GM23338 (cell line): Measurements from ENCODE around the gene SYPL1.

Experiments used
- CREB1 ChIP-seq: fragments of 250-450 bp; sonication (Bioruptor Pico); IDR thresholded peaks from 2 replicates; pipeline ENCODE4 v1.5.0; 2020; ENCODE audit warnings: low read depth, mild to moderate bottlenecking, moderate library complexity
- EZH2 ChIP-seq: fragments of 200-600 bp; sonication (generic); IDR thresholded peaks from one replicate; pipeline ENCODE4 v1.8.0; 2017; ENCODE audit warnings: antibody characterized with exemption, mild to moderate bottlenecking, low read depth; ENCODE audit not compliant: unreplicated experiment
- EZH2phosphoT487 ChIP-seq: fragments of 200-600 bp; sonication (generic); IDR thresholded peaks from one replicate; pipeline ENCODE4 v1.8.1; 2018; ENCODE audit warnings: antibody characterized with exemption; ENCODE audit not compliant: unreplicated experiment
- JUNB ChIP-seq: IDR thresholded peaks from one replicate; pipeline ENCODE4 v1.6.1; 2016; ENCODE audit warnings: antibody characterized with exemption; ENCODE audit not compliant: unreplicated experiment
- NANOG ChIP-seq: IDR thresholded peaks from 2 replicates; pipeline ENCODE4 v1.6.1; 2016; ENCODE audit warnings: antibody characterized with exemption, borderline replicate concordance
- POLR2AphosphoS5 ChIP-seq: IDR thresholded peaks from 2 replicates; pipeline ENCODE4 v1.6.1; 2016; ENCODE audit warnings: antibody characterized with exemption, low read depth
- STAT1 ChIP-seq: IDR thresholded peaks from one replicate; pipeline ENCODE4 v1.6.1; 2016; ENCODE audit warnings: antibody characterized with exemption; ENCODE audit not compliant: unreplicated experiment
- ZNF331 ChIP-seq: fragments of 250-450 bp; sonication (Bioruptor Pico); IDR thresholded peaks from 2 replicates; pipeline ENCODE4 v1.5.0; 2020; ENCODE audit warnings: low read depth, mild to moderate bottlenecking, moderate library complexity
- ZNF462 ChIP-seq: fragments of 250-450 bp; sonication (Bioruptor Pico); IDR thresholded peaks from 2 replicates; pipeline ENCODE4 v1.5.0; 2020; ENCODE audit warnings: mild to moderate bottlenecking, moderate library complexity
- TF ChIP-seq, protein P1 (sequence below), 2 experiments: fragments of 200-600 bp in 1 of 2; sonication (generic) in 1 of 2; conservative IDR thresholded peaks; 2 replicates each; pipeline versions ENCODE4 v1.5.1 to v1.6.1; 2016 to 2017; ENCODE audit warnings: antibody characterized with exemption in 2 of 2, low read depth in 2 of 2, mild to moderate bottlenecking in 2 of 2, moderate library complexity in 1 of 2
- TF ChIP-seq, protein P2 (sequence below): IDR thresholded peaks from one replicate; pipeline ENCODE4 v1.6.1; 2018; ENCODE audit warnings: antibody characterized with exemption; ENCODE audit not compliant: unreplicated experiment

GRCh38 chr7:106122713-106123112, 10.6 kb upstream of the SYPL1 start:
- TF ChIP-seq EZH2 (no peak), POLR2AphosphoS5 (no peak), EZH2phosphoT487 (no peak), ZNF331 (CRISPR knock-in tag) (no peak), CREB1 (CRISPR knock-in tag) (no peak), JUNB (no peak), STAT1 (no peak), ZNF462 (no peak), NANOG (no peak)
- TF ChIP-seq, protein P1, sequence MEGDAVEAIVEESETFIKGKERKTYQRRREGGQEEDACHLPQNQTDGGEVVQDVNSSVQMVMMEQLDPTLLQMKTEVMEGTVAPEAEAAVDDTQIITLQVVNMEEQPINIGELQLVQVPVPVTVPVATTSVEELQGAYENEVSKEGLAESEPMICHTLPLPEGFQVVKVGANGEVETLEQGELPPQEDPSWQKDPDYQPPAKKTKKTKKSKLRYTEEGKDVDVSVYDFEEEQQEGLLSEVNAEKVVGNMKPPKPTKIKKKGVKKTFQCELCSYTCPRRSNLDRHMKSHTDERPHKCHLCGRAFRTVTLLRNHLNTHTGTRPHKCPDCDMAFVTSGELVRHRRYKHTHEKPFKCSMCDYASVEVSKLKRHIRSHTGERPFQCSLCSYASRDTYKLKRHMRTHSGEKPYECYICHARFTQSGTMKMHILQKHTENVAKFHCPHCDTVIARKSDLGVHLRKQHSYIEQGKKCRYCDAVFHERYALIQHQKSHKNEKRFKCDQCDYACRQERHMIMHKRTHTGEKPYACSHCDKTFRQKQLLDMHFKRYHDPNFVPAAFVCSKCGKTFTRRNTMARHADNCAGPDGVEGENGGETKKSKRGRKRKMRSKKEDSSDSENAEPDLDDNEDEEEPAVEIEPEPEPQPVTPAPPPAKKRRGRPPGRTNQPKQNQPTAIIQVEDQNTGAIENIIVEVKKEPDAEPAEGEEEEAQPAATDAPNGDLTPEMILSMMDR (conservative IDR thresholded peaks at IDR 0.05; ENCODE audit: low read depth in 2 of 2): no peak
- TF ChIP-seq, protein P2, sequence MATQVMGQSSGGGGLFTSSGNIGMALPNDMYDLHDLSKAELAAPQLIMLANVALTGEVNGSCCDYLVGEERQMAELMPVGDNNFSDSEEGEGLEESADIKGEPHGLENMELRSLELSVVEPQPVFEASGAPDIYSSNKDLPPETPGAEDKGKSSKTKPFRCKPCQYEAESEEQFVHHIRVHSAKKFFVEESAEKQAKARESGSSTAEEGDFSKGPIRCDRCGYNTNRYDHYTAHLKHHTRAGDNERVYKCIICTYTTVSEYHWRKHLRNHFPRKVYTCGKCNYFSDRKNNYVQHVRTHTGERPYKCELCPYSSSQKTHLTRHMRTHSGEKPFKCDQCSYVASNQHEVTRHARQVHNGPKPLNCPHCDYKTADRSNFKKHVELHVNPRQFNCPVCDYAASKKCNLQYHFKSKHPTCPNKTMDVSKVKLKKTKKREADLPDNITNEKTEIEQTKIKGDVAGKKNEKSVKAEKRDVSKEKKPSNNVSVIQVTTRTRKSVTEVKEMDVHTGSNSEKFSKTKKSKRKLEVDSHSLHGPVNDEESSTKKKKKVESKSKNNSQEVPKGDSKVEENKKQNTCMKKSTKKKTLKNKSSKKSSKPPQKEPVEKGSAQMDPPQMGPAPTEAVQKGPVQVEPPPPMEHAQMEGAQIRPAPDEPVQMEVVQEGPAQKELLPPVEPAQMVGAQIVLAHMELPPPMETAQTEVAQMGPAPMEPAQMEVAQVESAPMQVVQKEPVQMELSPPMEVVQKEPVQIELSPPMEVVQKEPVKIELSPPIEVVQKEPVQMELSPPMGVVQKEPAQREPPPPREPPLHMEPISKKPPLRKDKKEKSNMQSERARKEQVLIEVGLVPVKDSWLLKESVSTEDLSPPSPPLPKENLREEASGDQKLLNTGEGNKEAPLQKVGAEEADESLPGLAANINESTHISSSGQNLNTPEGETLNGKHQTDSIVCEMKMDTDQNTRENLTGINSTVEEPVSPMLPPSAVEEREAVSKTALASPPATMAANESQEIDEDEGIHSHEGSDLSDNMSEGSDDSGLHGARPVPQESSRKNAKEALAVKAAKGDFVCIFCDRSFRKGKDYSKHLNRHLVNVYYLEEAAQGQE: no peak
